HL-60 (cell line): ENCODE measurements around the gene TENM3.

Experiments used
- DNase-seq, 2 experiments: peaks; one replicate each; pipeline ENCODE4 v3.0.0-alpha.2; 2010 to 2020; ENCODE audit warnings: low read depth in 1 of 2, low spot score in 1 of 2
- H3K27ac ChIP-seq: fragments of 250-450 bp; sonication (Bioruptor Pico); replicated peaks from 2 replicates; pipeline ENCODE4 v1.5.1; 2020; ENCODE audit warnings: mild to moderate bottlenecking, moderate library complexity
- H3K27me3 ChIP-seq: fragments of 250-450 bp; sonication (Bioruptor Pico); 2 replicates; pipeline ENCODE4 v1.5.1; 2021; ENCODE audit warnings: mild to moderate bottlenecking, moderate library complexity; ENCODE audit not compliant: insufficient read depth, poor library complexity, severe bottlenecking
- H3K4me3 ChIP-seq: replicated peaks from 2 replicates; pipeline ENCODE4 v1.5.1; 2011; ENCODE audit warnings: mild to moderate bottlenecking, control low read depth, low read length; ENCODE audit not compliant: insufficient read depth
- GABPA ChIP-seq: IDR thresholded peaks from 2 replicates; pipeline ENCODE4 v1.6.1; 2012; ENCODE audit warnings: low read depth
- POLR2AphosphoS5 ChIP-seq: IDR thresholded peaks from 2 replicates; pipeline ENCODE4 v1.6.1; 2012; ENCODE audit warnings: low read depth
- REST ChIP-seq: IDR thresholded peaks from 2 replicates; pipeline ENCODE4 v1.6.1; 2012; ENCODE audit warnings: low read depth; ENCODE audit not compliant: insufficient replicate concordance
- SPI1 ChIP-seq: IDR thresholded peaks from 2 replicates; pipeline ENCODE4 v1.6.1; 2012; ENCODE audit warnings: low read depth, mild to moderate bottlenecking, borderline replicate concordance
- TF ChIP-seq, protein P1 (sequence below): IDR thresholded peaks from one replicate; pipeline ENCODE4 v1.5.1; 2011; ENCODE audit warnings: low read length, control low read depth, inconsistent platforms; ENCODE audit not compliant: insufficient read depth

The TENM3 gene

DNA sequence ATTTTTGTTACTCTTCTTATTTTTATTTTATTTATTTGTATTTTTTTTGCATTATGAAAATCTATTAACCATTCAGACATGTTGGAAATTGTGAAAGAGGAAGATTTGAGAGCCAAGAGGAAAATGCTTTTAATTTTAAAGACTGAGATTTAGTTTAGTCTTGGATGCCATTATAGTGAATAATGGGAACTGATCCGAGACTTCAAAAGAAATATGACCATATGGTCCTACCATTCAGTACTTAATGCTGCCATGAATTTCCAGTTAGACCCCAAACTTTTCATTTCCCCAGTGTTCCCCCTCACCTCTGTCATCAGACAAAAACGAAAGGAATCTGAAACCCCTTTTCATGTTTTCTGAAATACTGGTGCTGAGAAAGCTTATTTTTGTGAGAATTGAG lies 95.5 kb downstream of the TENM3 start:
- H3K27me3 ChIP-seq: no peaks in the 10 kb centered on the region
- no peak overlapping the region for H3K27ac ChIP-seq
- DNase-seq: no peak
- TF ChIP-seq, protein P1, sequence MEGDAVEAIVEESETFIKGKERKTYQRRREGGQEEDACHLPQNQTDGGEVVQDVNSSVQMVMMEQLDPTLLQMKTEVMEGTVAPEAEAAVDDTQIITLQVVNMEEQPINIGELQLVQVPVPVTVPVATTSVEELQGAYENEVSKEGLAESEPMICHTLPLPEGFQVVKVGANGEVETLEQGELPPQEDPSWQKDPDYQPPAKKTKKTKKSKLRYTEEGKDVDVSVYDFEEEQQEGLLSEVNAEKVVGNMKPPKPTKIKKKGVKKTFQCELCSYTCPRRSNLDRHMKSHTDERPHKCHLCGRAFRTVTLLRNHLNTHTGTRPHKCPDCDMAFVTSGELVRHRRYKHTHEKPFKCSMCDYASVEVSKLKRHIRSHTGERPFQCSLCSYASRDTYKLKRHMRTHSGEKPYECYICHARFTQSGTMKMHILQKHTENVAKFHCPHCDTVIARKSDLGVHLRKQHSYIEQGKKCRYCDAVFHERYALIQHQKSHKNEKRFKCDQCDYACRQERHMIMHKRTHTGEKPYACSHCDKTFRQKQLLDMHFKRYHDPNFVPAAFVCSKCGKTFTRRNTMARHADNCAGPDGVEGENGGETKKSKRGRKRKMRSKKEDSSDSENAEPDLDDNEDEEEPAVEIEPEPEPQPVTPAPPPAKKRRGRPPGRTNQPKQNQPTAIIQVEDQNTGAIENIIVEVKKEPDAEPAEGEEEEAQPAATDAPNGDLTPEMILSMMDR: no peak
- TF ChIP-seq POLR2AphosphoS5: no peak
- no peak for TF ChIP-seq REST
- no peak for TF ChIP-seq SPI1
- no peak for TF ChIP-seq GABPA
- H3K4me3 ChIP-seq: no peak overlapping the region

DNA sequence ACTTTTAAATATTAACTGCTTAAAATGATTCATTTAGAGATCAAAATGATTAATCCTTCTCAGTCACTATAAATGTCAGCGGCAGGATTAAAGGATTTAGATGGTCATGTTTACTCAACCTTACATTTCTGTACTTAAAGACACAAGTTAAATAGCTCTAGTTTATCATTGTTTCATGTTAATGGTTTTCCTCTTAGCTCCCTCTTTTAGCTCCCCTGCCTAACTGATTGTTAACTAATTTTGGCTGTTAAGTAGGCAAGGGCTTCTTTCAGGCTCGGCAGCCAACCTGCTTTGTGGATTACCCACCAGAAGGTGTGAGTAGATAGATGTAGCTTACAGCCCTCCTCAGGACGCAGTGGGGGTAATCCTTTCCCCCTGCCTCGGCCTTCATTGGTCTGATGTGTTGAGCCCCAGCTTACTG lies 96.0 kb downstream of the TENM3 start:
- TF ChIP-seq GABPA (no peak), REST (no peak), SPI1 (no peak), POLR2AphosphoS5 (no peak)
- TF ChIP-seq, protein P1: no peak
- DNase-seq: no peak
- Histone ChIP-seq H3K27me3 (no peaks in the 10 kb centered on the region), H3K27ac (no peak overlapping the region), H3K4me3 (no peak overlapping the region)

- H3K27ac ChIP-seq: no peak overlapping the region
- TF ChIP-seq GABPA (no peak), POLR2AphosphoS5 (no peak), SPI1 (no peak), REST (no peak)
- TF ChIP-seq, protein P1: no peak
- no peak for DNase-seq
These were observed 100.3 kb downstream of the TENM3 start for GRCh38 chr4:182343453-182343852.

More at GRCh38 chr4:182343453-182343852, 100.3 kb downstream of the TENM3 start:
- Histone ChIP-seq H3K4me3 (no peak overlapping the region), H3K27me3 (no peaks in the 10 kb centered on the region)
